Muscle layer of duodenum (tissue), 2 donors: ENCODE data around the gene TPCN2.

Experiments used
- H3K27ac ChIP-seq: one replicate; pipeline ENCODE4 v1.7.0; 2013; ENCODE audit warnings: mild to moderate bottlenecking, low read length
- H3K27me3 ChIP-seq: one replicate; pipeline ENCODE4 v1.7.0; 2013; ENCODE audit warnings: low read depth, mild to moderate bottlenecking, control low read depth, low read length
- H3K36me3 ChIP-seq, 2 donors: one replicate each; pipeline ENCODE4 v1.7.0; 2013; ENCODE audit warnings: low read length in 2 of 2, control low read depth in 1 of 2, mild to moderate bottlenecking in 1 of 2; ENCODE audit not compliant: insufficient read depth in 2 of 2, control insufficient read depth in 1 of 2
- H3K4me1 ChIP-seq, 2 donors: one replicate each; pipeline ENCODE4 v1.7.0; 2013; ENCODE audit warnings: low read length in 2 of 2, mild to moderate bottlenecking in 2 of 2, control low read depth in 1 of 2, moderate library complexity in 1 of 2; ENCODE audit not compliant: insufficient read depth in 2 of 2, control insufficient read depth in 1 of 2
- H3K4me3 ChIP-seq, 2 donors: one replicate each; pipeline ENCODE4 v1.7.0; 2013; ENCODE audit warnings: low read length in 2 of 2, low read depth in 1 of 2, mild to moderate bottlenecking in 1 of 2
- H3K9me3 ChIP-seq, 2 donors: one replicate each; pipeline ENCODE4 v1.7.0; 2013; ENCODE audit warnings: low read length in 2 of 2, control low read depth in 1 of 2, mild to moderate bottlenecking in 1 of 2; ENCODE audit not compliant: control insufficient read depth in 1 of 2
- donor health status: healthy.

The TPCN2 gene

GRCh38 chr11:69004411-69005182, 44.1 kb upstream of the TPCN2 start:
- Histone ChIP-seq H3K4me1 (peaks cover 14 to 89% of the 10 kb centered on the region in 2 donors), H3K27me3 (no peaks in the 10 kb centered on the region), H3K27ac (peak overlapping the region; percentile 49), H3K36me3 (peaks cover 19 to 36% of the 10 kb centered on the region in 2 donors), H3K9me3 (no peaks in the 10 kb centered on the region), H3K4me3 (no peak overlapping the region)

- H3K4me1 ChIP-seq, result peaks cover 12 to 91% of the 10 kb centered on the region in 2 donors
- no peaks in the 10 kb centered on the region for H3K27me3 ChIP-seq
- peaks cover 19 to 36% of the 10 kb centered on the region in 2 donors for H3K36me3 ChIP-seq
- H3K4me3 ChIP-seq, result no peak overlapping the region
- no peak overlapping the region for H3K27ac ChIP-seq
- H3K9me3 ChIP-seq, result no peaks in the 10 kb centered on the region
These were observed 43.5 kb upstream of the TPCN2 start for GRCh38 chr11:69005183-69005630.

DNA sequence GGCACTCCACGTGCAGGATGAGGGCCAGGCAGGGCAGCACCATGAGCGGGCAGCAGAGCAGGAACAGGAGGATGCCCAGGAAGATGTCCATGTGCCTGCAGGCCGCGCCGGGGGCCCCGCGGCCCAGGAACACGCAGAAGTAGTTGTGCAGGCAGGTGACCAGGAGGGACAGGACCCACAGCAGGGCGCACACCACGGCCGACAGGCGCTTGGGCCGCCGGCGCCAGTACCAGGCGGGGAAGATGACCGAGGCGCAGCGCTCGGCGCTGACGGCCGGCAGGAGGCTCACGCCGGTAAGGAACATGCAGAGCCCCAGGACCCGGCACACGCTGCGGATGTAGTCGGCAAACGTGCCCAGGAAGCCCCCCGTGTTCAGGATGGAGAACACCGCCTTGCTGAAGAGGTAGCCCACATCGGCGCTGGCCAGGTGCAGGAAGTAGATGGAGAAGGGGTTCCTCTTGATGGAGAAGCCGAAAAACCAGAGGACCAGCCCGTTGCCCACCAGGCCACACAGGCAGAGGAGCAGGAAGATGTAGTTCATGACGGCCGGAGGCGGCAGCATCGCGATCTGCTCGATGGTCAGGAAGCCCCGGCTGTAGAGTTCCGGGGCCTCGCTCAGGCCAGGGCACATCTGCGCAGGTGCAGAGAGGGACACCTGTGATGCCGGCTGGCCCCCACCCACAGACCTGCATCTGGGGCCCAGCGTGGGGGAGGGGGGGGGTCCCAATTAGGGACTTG, 42.9 kb upstream of the TPCN2 start:
- H3K4me3 ChIP-seq, result no peak overlapping the region
- H3K9me3 ChIP-seq, result no peaks in the 10 kb centered on the region
- peaks cover 9 to 94% of the 10 kb centered on the region in 2 donors for H3K4me1 ChIP-seq
- no peak overlapping the region for H3K27ac ChIP-seq
- no peaks in the 10 kb centered on the region for H3K27me3 ChIP-seq
- peaks cover 19 to 36% of the 10 kb centered on the region in 2 donors for H3K36me3 ChIP-seq

DNA sequence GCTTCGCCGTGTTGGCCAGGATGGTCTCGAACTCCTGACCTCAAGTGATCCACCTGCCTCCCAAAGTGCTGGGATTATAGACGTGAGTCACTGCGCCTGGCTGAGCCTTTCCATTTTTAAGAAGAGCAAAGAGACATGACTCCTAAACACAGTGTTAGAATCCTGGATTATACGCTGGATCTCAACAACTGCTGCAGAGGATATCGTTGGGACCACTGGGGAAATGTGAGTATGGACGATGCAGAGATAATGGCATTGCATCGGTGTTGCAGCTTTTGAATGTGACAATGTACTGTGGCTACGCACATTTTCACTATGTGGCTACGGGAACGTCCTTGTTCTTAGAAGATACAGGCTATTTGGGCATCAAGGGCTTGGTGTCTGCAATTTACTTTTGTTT, 41.9 kb upstream of the TPCN2 start:
- Histone ChIP-seq H3K9me3 (no peaks in the 10 kb centered on the region), H3K27ac (no peak overlapping the region), H3K4me1 (peaks cover 9 to 93% of the 10 kb centered on the region in 2 donors), H3K4me3 (no peak overlapping the region), H3K36me3 (peaks cover 19 to 36% of the 10 kb centered on the region in 2 donors), H3K27me3 (peaks cover 6% of the 10 kb centered on the region)

DNA sequence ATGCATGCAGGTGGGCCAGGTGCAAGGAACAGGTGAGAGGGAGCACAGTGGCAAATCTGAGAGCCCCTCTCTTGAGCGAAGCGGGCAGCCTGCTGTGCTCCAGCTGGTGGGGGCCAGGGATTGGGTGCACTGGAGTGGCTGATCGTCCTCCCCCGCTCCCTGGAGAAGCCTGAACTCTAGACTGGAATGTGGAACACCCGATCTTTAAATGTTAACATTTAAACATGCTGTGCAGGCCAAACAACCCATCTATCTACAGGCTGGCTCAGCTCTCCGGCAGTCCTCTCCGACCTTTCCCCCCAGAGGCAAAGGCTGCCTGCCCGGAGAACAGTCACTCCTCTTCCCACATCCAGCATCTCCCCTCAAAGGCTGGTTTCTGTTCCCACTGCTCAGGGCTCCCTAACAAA, 40.8 kb upstream of the TPCN2 start:
- H3K27ac ChIP-seq, result peak overlapping the region; percentile 92
- peaks cover 19 to 36% of the 10 kb centered on the region in 2 donors for H3K36me3 ChIP-seq
- H3K9me3 ChIP-seq, result no peaks in the 10 kb centered on the region
- peak overlapping the region; percentile 19 to 93 for H3K4me3 ChIP-seq
- H3K27me3 ChIP-seq, result peaks cover 11% of the 10 kb centered on the region
- peaks cover 5 to 81% of the 10 kb centered on the region in 2 donors for H3K4me1 ChIP-seq

GRCh38 chr11:69008737-69009440, 39.8 kb upstream of the TPCN2 start:
- Histone ChIP-seq H3K36me3 (peaks cover 14 to 36% of the 10 kb centered on the region in 2 donors), H3K4me1 (peaks cover 5 to 75% of the 10 kb centered on the region in 2 donors), H3K27ac (peak overlapping the region; percentile 92), H3K27me3 (peaks cover 11% of the 10 kb centered on the region), H3K9me3 (no peaks in the 10 kb centered on the region), H3K4me3 (peak overlapping the region; percentile 7 to 93)

DNA sequence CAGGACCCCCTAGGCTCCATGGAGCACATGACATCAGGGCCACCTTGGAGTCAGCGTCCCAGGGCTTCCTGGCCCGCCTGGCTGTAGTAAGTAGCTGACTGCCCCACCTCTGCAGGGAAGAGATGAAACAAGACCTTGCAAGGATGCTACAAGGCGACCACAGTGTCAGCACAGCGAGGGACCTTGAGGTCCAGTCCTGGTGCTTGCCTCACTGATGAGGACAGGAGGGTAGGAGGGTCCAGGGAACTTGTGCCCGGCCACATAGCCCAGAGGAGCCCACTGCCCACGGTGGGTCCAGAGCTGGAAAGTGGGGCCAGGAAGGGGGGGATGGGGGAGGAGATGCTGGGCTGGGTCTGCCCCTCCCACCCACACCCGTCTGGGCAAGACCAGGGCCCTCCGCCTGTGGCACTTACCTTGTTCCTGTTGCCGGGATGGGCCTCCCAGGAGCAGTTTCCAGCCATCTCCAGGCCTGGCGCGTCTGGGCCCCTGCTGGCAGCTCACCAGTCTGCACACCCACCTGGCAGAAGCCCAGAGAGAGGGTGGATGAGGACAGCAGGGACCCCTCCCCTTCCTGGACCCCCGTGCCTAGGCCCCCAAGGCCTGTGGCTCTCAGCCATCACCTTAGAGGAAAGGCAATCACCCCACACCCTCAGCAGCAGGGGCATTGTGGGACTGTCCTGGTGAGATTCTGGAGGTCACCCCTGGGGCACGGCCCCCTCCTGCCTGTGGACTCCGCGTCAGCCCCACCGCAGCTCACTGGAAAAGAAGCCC, 39.1 kb upstream of the TPCN2 start:
- H3K9me3 ChIP-seq, result no peaks in the 10 kb centered on the region
- peak overlapping the region; percentile 90 for H3K27ac ChIP-seq
- H3K4me3 ChIP-seq, result peak overlapping the region; percentile 73 to 93
- H3K4me1 ChIP-seq, result peaks cover 5 to 69% of the 10 kb centered on the region in 2 donors
- H3K27me3 ChIP-seq, result peaks cover 11% of the 10 kb centered on the region
- peaks cover 7 to 29% of the 10 kb centered on the region in 2 donors for H3K36me3 ChIP-seq

DNA sequence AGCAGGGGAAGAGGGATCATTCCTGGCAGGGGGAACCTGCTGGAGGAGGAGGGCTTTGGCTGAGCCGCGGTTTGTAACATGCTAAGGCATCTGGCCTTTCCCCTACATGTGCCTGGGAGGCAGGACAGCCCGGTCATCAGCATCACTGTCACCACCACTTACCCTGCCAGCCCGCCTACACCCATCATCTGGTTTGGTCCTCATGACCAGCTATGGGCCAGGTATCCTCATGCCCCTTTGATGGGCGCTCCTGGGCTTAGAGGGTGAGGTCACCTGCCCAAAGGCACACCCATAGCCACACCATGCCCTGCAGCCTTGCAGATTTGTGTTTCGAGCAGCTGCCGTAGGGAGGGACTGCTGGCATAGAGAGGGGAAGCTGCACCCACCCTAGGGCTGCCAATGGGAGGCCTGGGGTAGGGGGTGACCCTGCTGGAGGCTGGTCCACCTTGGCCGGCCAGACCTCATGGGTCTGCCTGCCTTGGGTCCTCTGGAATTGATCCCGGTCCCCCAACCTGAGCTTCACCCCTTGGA, 38.3 kb upstream of the TPCN2 start:
- H3K27me3 ChIP-seq, result peaks cover 11% of the 10 kb centered on the region

DNA sequence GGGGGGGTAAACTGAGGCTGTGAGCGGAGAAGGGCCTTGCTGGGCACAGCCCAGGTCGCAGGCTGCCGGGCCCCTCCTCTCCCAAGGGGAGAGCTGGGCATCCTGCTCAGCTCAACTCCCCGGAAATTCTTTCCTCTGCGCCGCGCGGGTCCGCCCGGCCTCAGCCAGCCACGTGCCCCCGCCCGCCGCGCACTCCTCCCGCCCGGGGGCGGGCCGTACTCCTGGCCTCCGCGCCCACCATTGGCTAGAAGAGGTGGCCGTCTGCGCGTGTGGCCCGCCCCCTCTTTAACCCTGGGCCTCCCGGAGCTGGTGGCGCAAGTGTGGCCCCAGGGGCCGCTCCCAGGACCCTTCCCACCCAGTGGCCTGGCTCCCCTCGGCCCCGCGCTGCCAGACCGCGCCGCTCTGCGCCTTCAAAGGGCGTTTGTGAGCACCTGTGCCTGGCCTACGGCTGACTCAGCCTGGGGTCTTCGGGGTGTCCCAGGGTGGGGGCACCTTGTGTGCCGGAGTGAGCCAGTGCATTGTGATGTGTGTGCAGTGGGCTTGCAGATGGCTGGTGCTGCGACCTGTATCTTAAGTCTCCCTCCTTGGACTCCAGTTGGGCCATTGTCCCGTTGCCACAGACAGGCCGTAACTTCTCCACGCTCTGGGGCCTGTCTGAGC, 37.6 kb upstream of the TPCN2 start:
- peak overlapping the region; percentile 77 to 93 for H3K4me3 ChIP-seq
- H3K9me3 ChIP-seq, result no peaks in the 10 kb centered on the region
- peaks cover 11% of the 10 kb centered on the region for H3K27me3 ChIP-seq
- H3K27ac ChIP-seq, result peak overlapping the region; percentile 90
- H3K4me1 ChIP-seq, result peaks cover 5 to 54% of the 10 kb centered on the region in 2 donors
- peaks cover 0 to 16% of the 10 kb centered on the region in 2 donors for H3K36me3 ChIP-seq

More for the DNA sequence above, 38.3 kb upstream of the TPCN2 start:
- Histone ChIP-seq H3K4me1 (peaks cover 5 to 61% of the 10 kb centered on the region in 2 donors), H3K4me3 (peak overlapping the region; percentile 73 to 93), H3K27ac (peak overlapping the region; percentile 90), H3K36me3 (peaks cover 2 to 22% of the 10 kb centered on the region in 2 donors), H3K9me3 (no peaks in the 10 kb centered on the region)

- peaks cover 5 to 49% of the 10 kb centered on the region in 2 donors for H3K4me1 ChIP-seq
- H3K27me3 ChIP-seq, result peaks cover 11% of the 10 kb centered on the region
- H3K36me3 ChIP-seq, result peaks cover 0 to 12% of the 10 kb centered on the region in 2 donors
- H3K9me3 ChIP-seq, result no peaks in the 10 kb centered on the region
- peak overlapping the region; percentile 77 to 93 for H3K4me3 ChIP-seq
- peak overlapping the region; percentile 90 for H3K27ac ChIP-seq
These were observed 37.1 kb upstream of the TPCN2 start for GRCh38 chr11:69011624-69012091.
